ENCODE measurements around the gene ITGB2. TPM values are rescaled to one million over a fixed set of nuclear protein-coding genes. Genes with fewer than 3 reads are reported as not detected.

Gene ITGB2
- total RNA-seq, 1 donor from 2014 or later, result not detected

DNA sequence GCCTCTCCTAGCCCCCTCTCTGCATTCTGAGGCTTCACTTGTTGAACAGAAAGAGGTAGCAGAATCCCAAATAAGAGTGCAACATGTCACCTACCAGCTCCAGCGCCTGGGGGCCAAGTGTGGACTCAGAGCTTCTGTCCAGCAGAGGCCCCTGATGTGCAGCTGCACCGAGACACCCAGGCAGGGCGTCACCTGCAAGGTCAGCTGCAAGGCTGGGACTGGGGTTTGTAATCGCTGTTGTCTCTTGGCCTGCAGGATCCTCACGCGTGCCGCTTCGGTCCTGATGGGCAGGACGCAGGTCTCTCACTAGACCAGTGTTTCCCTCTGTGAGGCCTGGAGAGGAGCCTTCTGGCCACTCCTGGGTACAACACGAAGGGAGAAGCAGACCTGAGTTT is 14.8 kb upstream of the ITGB2 start:
- Histone ChIP-seq H3K36me3 (no peaks in the 10 kb centered on the region), H3K9me3 (ENCODE audit: low read depth) (no peaks in the 10 kb centered on the region), H3K27ac (no peak overlapping the region), H3K9ac (no peak overlapping the region), H2AFZ (replicated peaks) (no peak overlapping the region), H3K4me1 (peaks cover 8% of the 10 kb centered on the region), H4K20me1 (ENCODE audit: low read depth) (peaks cover 14% of the 10 kb centered on the region), H3K27me3 (peaks cover 43% of the 10 kb centered on the region), H3K4me2 (no peak overlapping the region), H3F3A (ENCODE audit: low read depth) (peaks cover 11% of the 10 kb centered on the region), H3K4me3 (no peak overlapping the region), H3K79me2 (ENCODE audit: low read depth) (peaks cover 19% of the 10 kb centered on the region)
- Mint-ChIP-seq H3K4me3 (no peak overlapping the region), H3K27ac (no peak overlapping the region), H3K9me3 (no peaks in the 10 kb centered on the region), H3K27me3 (ENCODE audit: insufficient read depth, low read depth) (peaks cover 30% of the 10 kb centered on the region), H3K4me1 (peaks cover 12% of the 10 kb centered on the region), H3K36me3 (no peaks in the 10 kb centered on the region)
- no peak for TF ChIP-seq EZH2 (IDR thresholded peaks at IDR 0.05)
- DNase-seq (ENCODE audit: low spot score), result no peak

DNA sequence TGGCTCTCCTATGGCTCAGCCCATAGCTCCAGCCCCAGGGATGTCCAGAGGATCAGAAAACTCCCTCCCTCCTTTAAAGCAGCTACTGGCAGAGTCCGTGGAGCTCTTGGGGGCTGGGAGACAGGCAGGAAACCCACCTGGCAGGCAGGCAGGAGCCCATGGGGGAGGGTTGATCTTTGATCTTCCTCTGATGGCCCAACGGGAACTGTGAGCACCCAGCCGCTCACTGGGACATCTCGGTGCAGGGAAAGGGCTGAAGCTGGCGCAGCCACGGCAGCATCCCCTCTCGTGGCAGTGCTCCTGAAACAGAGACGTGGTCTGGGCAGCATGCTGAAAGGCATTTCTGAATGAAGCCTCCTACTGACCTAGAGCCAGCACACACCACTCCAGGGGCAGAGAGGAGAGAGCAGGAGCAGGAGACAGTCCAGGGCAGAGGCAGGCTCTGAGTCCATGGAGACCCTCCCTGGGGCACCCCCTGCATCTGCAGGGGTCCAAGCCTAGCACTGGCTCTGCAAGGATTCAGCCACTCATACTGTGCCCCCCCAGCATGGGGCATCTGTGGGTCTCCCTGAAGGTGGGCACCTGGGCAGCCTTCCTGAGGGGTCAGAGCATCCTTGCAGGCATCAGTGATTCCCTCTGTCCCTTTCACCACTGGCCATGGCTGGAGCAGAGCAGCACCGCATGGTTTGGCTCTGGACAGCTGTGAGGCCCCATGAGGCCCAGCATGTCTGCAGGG is 14.3 kb upstream of the ITGB2 start:
- H3K36me3 Mint-ChIP-seq, result no peaks in the 10 kb centered on the region
- Histone ChIP-seq H3K4me2 (no peak overlapping the region), H3K9ac (no peak overlapping the region), H3K4me3 (no peak overlapping the region), H3F3A (ENCODE audit: low read depth) (peaks cover 6% of the 10 kb centered on the region), H3K27ac (no peak overlapping the region), H3K27me3 (peaks cover 49% of the 10 kb centered on the region), H3K79me2 (ENCODE audit: low read depth) (peaks cover 14% of the 10 kb centered on the region), H3K4me1 (peaks cover 8% of the 10 kb centered on the region), H3K9me3 (ENCODE audit: low read depth) (no peaks in the 10 kb centered on the region), H3K36me3 (no peaks in the 10 kb centered on the region), H4K20me1 (ENCODE audit: low read depth) (peaks cover 11% of the 10 kb centered on the region), H2AFZ (replicated peaks) (no peak overlapping the region)
- no peaks in the 10 kb centered on the region for H3K9me3 Mint-ChIP-seq
- H3K4me1 Mint-ChIP-seq, result peaks cover 14% of the 10 kb centered on the region
- no peak for DNase-seq (ENCODE audit: low spot score)
- H3K4me3 Mint-ChIP-seq, result no peak overlapping the region
- no peak overlapping the region for H3K27ac Mint-ChIP-seq
- H3K27me3 Mint-ChIP-seq (ENCODE audit: insufficient read depth, low read depth), result peaks cover 35% of the 10 kb centered on the region
- no peak for TF ChIP-seq EZH2phosphoT487 (IDR thresholded peaks at IDR 0.05)
- TF ChIP-seq, protein P1, sequence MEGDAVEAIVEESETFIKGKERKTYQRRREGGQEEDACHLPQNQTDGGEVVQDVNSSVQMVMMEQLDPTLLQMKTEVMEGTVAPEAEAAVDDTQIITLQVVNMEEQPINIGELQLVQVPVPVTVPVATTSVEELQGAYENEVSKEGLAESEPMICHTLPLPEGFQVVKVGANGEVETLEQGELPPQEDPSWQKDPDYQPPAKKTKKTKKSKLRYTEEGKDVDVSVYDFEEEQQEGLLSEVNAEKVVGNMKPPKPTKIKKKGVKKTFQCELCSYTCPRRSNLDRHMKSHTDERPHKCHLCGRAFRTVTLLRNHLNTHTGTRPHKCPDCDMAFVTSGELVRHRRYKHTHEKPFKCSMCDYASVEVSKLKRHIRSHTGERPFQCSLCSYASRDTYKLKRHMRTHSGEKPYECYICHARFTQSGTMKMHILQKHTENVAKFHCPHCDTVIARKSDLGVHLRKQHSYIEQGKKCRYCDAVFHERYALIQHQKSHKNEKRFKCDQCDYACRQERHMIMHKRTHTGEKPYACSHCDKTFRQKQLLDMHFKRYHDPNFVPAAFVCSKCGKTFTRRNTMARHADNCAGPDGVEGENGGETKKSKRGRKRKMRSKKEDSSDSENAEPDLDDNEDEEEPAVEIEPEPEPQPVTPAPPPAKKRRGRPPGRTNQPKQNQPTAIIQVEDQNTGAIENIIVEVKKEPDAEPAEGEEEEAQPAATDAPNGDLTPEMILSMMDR (IDR thresholded peaks at IDR 0.05), result no peak
- TF ChIP-seq EZH2 (IDR thresholded peaks at IDR 0.05), result no peak

DNA sequence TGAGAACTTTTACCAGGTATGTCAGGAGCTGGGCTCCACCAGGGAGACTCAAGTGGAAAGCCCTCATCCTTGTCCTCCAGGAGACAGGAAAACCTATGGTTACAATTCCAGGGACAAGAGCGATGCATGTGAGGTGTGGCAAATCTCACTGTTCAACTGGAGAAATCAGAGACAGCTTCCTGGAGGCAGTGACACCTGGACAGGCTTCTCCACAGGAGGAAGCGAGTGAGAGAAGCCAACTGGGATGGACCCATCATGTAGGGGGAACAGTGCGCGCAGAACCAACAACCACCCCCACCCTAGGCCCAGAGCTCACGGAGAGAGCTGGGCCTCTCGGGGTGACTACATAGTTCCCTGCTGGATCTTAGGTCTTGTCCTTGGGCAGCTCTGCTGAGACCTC is 13.6 kb upstream of the ITGB2 start:
- Histone ChIP-seq H3K4me3 (no peak overlapping the region), H3K4me1 (peaks cover 8% of the 10 kb centered on the region), H3K79me2 (ENCODE audit: low read depth) (peaks cover 9% of the 10 kb centered on the region), H3K27ac (no peak overlapping the region), H3K27me3 (peaks cover 56% of the 10 kb centered on the region), H3K36me3 (no peaks in the 10 kb centered on the region), H4K20me1 (ENCODE audit: low read depth) (peaks cover 11% of the 10 kb centered on the region), H3K4me2 (no peak overlapping the region), H3F3A (ENCODE audit: low read depth) (peaks cover 6% of the 10 kb centered on the region), H3K9me3 (ENCODE audit: low read depth) (no peaks in the 10 kb centered on the region), H2AFZ (replicated peaks) (no peak overlapping the region), H3K9ac (no peak overlapping the region)
- Mint-ChIP-seq H3K9me3 (no peaks in the 10 kb centered on the region), H3K27ac (no peak overlapping the region), H3K4me3 (no peak overlapping the region), H3K36me3 (peaks cover 2% of the 10 kb centered on the region), H3K4me1 (peaks cover 16% of the 10 kb centered on the region), H3K27me3 (ENCODE audit: insufficient read depth, low read depth) (peaks cover 41% of the 10 kb centered on the region)
- TF ChIP-seq, protein P1 (IDR thresholded peaks at IDR 0.05), result no peak
- TF ChIP-seq EZH2phosphoT487 (IDR thresholded peaks at IDR 0.05) (no peak), EZH2 (IDR thresholded peaks at IDR 0.05) (no peak)
- no peak for DNase-seq (ENCODE audit: low spot score)

- Histone ChIP-seq H3K4me3 (no peak overlapping the region), H3K9ac (no peak overlapping the region), H3K36me3 (no peaks in the 10 kb centered on the region), H3K79me2 (ENCODE audit: low read depth) (peaks cover 5% of the 10 kb centered on the region), H3K27ac (no peak overlapping the region), H3K4me1 (peaks cover 8% of the 10 kb centered on the region), H4K20me1 (ENCODE audit: low read depth) (peaks cover 11% of the 10 kb centered on the region), H3K27me3 (peaks cover 60% of the 10 kb centered on the region), H3K4me2 (no peak overlapping the region), H2AFZ (replicated peaks) (no peak overlapping the region), H3F3A (ENCODE audit: low read depth) (peaks cover 6% of the 10 kb centered on the region), H3K9me3 (ENCODE audit: low read depth) (no peaks in the 10 kb centered on the region)
- TF ChIP-seq EZH2 (IDR thresholded peaks at IDR 0.05) (no peak), EZH2phosphoT487 (IDR thresholded peaks at IDR 0.05) (no peak)
- TF ChIP-seq, protein P1 (IDR thresholded peaks at IDR 0.05), result no peak
- Mint-ChIP-seq H3K27ac (no peak overlapping the region), H3K9me3 (no peaks in the 10 kb centered on the region), H3K4me3 (no peak overlapping the region), H3K4me1 (peaks cover 15% of the 10 kb centered on the region), H3K27me3 (ENCODE audit: insufficient read depth, low read depth) (peaks cover 42% of the 10 kb centered on the region), H3K36me3 (peaks cover 2% of the 10 kb centered on the region)
- DNase-seq (ENCODE audit: low spot score), result no peak
Measured at GRCh38 chr21:44933918-44934260, 13.2 kb upstream of the ITGB2 start.

Data from neural progenitor cell (in vitro differentiated cells).